ENCODE results near the gene PPME1.

Gene PPME1

DNA sequence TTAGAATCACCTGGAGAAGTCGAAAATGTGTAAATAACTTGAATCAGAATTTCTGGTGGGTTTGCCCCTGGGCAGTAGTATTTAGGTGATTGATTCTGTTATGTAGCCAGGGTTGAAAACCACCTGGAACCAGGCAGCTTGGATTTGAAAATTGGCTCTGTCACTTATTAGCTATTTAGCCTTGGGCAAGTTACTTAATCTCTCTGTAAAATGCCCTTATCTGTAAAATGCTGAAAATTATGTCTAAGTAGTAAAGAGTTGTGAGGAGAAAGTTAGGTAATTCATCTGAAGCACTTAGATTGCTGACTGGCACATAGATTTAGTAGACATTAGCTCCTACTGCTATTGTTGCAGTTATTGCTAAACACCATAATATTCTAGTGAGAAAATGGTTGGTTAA lies 49.3 kb downstream of the PPME1 start:
- Histone ChIP-seq H3K36me3 (ENCODE audit: control insufficient read depth, low read length) (peaks cover 8% of the 10 kb centered on the region), H3K4me1 (ENCODE audit: control insufficient read depth, low read length) (no peaks in the 10 kb centered on the region), H3K4me3 (ENCODE audit: low read length) (no peak overlapping the region), H3K9me2 (replicated peaks; ENCODE audit: control insufficient read depth, low read length) (no peaks in the 10 kb centered on the region), H3K9me3 (ENCODE audit: control insufficient read depth, insufficient read depth, low read length) (no peaks in the 10 kb centered on the region; the same call in 1 of the 2 replicates), H3K27me3 (ENCODE audit: control insufficient read depth, low read length) (no peaks in the 10 kb centered on the region), H4K20me1 (ENCODE audit: control insufficient read depth, insufficient read depth, low read depth, low read length) (no peaks in the 10 kb centered on the region), H3K4me2 (ENCODE audit: low read length) (no peak overlapping the region), H3K79me2 (ENCODE audit: control insufficient read depth, low read length) (no peaks in the 10 kb centered on the region), H3K27ac (ENCODE audit: low read depth, low read length) (no peak overlapping the region), H3F3A (ENCODE audit: control insufficient read depth, insufficient read depth) (no peaks in the 10 kb centered on the region)
- TF ChIP-seq EZH2phosphoT487 (IDR thresholded peaks at IDR 0.05; ENCODE audit: borderline replicate concordance, low read length): no peak
- TF ChIP-seq, protein P1, sequence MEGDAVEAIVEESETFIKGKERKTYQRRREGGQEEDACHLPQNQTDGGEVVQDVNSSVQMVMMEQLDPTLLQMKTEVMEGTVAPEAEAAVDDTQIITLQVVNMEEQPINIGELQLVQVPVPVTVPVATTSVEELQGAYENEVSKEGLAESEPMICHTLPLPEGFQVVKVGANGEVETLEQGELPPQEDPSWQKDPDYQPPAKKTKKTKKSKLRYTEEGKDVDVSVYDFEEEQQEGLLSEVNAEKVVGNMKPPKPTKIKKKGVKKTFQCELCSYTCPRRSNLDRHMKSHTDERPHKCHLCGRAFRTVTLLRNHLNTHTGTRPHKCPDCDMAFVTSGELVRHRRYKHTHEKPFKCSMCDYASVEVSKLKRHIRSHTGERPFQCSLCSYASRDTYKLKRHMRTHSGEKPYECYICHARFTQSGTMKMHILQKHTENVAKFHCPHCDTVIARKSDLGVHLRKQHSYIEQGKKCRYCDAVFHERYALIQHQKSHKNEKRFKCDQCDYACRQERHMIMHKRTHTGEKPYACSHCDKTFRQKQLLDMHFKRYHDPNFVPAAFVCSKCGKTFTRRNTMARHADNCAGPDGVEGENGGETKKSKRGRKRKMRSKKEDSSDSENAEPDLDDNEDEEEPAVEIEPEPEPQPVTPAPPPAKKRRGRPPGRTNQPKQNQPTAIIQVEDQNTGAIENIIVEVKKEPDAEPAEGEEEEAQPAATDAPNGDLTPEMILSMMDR (IDR thresholded peaks at IDR 0.05; ENCODE audit: low read depth, low read length, poor library complexity, severe bottlenecking): no peak

DNA sequence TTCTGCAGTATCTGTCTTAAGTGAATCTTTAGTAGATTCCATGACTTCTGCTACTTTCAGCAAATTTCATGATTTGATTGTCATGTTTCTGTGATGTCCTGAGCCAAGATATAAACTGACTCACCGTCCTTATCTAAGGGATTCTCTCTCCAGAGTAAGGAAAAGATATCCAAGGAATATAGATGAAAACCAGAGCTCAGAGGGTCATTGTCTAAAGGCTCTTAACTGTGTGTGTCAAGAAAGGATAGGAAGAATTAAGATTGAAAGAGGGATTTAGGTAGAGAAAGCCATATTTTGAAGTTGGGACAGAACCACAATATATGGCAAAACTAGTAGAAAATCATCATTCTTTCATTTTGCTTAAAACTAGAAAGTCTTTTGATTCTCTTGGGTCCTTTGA lies 50.7 kb downstream of the PPME1 start:
- no peak overlapping the region for H3K27ac ChIP-seq (ENCODE audit: low read depth, low read length)
- no peaks in the 10 kb centered on the region for H3K79me2 ChIP-seq (ENCODE audit: control insufficient read depth, low read length)
- no peaks in the 10 kb centered on the region for H3K4me1 ChIP-seq (ENCODE audit: control insufficient read depth, low read length)

DNA sequence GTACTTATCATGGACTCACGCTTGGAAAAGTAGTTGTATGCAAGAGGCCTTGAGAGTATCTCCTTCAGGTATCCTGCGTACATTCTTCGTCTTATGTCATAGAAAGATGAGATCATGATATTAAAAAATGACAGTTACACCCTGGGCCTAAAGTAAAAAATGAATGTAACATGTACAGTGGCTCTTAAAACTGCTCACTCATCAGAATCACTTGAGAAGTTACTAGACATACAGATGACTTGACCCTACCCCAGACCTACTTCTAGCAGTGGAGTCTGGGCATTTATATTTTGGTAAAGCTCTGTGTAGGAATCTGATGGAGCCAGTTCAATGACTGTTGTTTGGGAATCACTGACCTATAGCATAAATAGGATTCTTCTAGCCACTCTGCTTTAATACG lies 54.5 kb downstream of the PPME1 start:
- Histone ChIP-seq H3K4me3 (ENCODE audit: low read length) (no peak overlapping the region), H3K79me2 (ENCODE audit: control insufficient read depth, low read length) (no peaks in the 10 kb centered on the region), H3F3A (ENCODE audit: control insufficient read depth, insufficient read depth) (no peaks in the 10 kb centered on the region), H3K4me1 (ENCODE audit: control insufficient read depth, low read length) (no peaks in the 10 kb centered on the region), H3K9me3 (ENCODE audit: control insufficient read depth, insufficient read depth, low read length) (no peaks in the 10 kb centered on the region; the same call in 1 of the 2 replicates), H3K27me3 (ENCODE audit: control insufficient read depth, low read length) (no peaks in the 10 kb centered on the region), H3K27ac (ENCODE audit: low read depth, low read length) (no peak overlapping the region), H3K36me3 (ENCODE audit: control insufficient read depth, low read length) (peaks cover 21% of the 10 kb centered on the region), H3K4me2 (ENCODE audit: low read length) (no peak overlapping the region), H4K20me1 (ENCODE audit: control insufficient read depth, insufficient read depth, low read depth, low read length) (no peaks in the 10 kb centered on the region), H3K9me2 (replicated peaks; ENCODE audit: control insufficient read depth, low read length) (no peaks in the 10 kb centered on the region)
- TF ChIP-seq, protein P1 (IDR thresholded peaks at IDR 0.05; ENCODE audit: low read depth, low read length, poor library complexity, severe bottlenecking): no peak
- no peak for TF ChIP-seq EZH2phosphoT487 (IDR thresholded peaks at IDR 0.05; ENCODE audit: borderline replicate concordance, low read length)

More for the DNA sequence above, 50.7 kb downstream of the PPME1 start:
- Histone ChIP-seq H3K9me2 (replicated peaks; ENCODE audit: control insufficient read depth, low read length) (no peaks in the 10 kb centered on the region), H3K9me3 (ENCODE audit: control insufficient read depth, insufficient read depth, low read length) (no peaks in the 10 kb centered on the region; the same call in 1 of the 2 replicates), H3K27me3 (ENCODE audit: control insufficient read depth, low read length) (no peaks in the 10 kb centered on the region), H4K20me1 (ENCODE audit: control insufficient read depth, insufficient read depth, low read depth, low read length) (no peaks in the 10 kb centered on the region), H3K4me2 (ENCODE audit: low read length) (no peak overlapping the region), H3K4me3 (ENCODE audit: low read length) (no peak overlapping the region), H3F3A (ENCODE audit: control insufficient read depth, insufficient read depth) (no peaks in the 10 kb centered on the region), H3K36me3 (ENCODE audit: control insufficient read depth, low read length) (peaks cover 12% of the 10 kb centered on the region)
- TF ChIP-seq EZH2phosphoT487 (IDR thresholded peaks at IDR 0.05; ENCODE audit: borderline replicate concordance, low read length): no peak
- TF ChIP-seq, protein P1 (IDR thresholded peaks at IDR 0.05; ENCODE audit: low read depth, low read length, poor library complexity, severe bottlenecking): no peak
